Activated CD4-positive, alpha-beta T cell treated with anti-CD3 and anti-CD28 coated beads, Interleukin-2, amount 50 U/mL, for 4 hours (primary cell): Measurements from ENCODE around the gene SCAMP2.

Experiments used
- DNase-seq, 2 experiments: peaks; one replicate each; pipeline ENCODE4 v3.0.0-alpha.2; 2020

The SCAMP2 gene

DNA sequence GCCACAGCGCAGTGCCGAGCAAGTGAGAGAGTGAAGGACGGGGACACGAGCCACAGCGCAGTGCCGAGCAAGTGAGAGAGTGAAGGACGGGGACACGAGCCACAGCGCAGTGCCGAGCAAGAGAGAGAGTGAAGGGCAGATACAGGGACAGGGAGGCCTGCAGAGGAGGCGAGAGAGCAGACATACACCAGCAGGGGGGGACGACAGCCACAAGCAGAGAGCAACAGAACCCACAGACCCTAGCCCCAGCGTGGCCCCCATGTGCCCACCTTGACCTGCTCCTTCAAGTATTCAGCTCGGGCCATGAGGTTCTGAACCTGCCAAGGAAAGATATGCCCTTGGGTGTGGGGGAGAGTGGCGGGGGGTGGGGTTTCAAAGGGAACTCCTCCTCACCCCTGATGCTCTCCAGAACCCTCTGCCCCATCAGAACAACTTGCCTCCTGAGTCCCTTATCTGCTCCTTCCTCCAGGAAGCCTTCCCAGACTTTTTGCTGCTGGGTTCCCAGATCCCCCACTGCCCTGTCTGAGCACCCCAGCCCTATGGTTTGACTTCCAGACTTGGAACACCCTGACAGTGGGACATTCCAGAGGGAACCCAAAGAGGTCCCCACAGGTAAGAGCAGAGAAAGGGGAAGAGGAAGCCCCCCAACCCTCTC, 35.6 kb downstream of the SCAMP2 start:
- no peak for DNase-seq

- DNase-seq, result no peak
Measured at GRCh38 chr15:74836846-74837245, 36.3 kb downstream of the SCAMP2 start.

GRCh38 chr15:74835312-74835823, 37.8 kb downstream of the SCAMP2 start:
- peak; percentile 35 to 37 for DNase-seq

DNA sequence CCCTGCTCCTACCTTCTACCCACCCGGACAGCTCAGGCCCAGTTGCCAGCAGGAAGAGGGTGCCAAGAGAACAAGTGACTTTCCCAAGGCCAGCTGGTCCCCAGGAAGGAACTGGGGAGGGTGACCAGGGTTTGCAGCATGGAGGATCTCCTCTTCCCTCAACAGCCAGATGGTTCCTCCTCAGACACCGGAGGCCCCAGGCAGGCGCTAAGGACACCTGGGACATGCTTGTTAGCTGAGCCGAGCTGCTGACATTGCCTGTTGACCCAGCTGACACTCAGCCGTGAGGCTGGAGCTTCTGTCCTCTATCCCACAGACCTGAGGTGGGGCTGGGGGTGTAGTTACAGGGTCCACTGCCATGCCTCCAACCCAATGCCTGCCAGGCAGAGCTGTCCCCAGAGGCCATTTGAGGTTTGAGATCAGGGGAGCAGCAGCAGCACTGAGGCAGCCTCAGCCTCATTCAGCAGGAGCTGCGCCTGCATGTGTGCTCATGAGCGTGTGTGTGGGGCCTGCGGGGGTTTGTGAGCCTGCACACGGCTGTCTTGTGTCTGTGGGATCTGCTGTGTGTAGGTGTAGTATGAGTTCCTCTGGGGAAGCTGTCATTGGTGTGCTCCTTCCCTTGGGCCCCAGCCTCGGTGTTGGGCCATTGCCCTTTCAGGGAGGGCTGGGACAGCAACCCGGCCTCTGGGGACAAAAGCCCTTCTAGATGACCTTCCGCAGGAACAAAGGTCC, 39.6 kb downstream of the SCAMP2 start:
- DNase-seq, result no peak

GRCh38 chr15:74832826-74833225, 40.3 kb downstream of the SCAMP2 start:
- DNase-seq, result no peak

DNA sequence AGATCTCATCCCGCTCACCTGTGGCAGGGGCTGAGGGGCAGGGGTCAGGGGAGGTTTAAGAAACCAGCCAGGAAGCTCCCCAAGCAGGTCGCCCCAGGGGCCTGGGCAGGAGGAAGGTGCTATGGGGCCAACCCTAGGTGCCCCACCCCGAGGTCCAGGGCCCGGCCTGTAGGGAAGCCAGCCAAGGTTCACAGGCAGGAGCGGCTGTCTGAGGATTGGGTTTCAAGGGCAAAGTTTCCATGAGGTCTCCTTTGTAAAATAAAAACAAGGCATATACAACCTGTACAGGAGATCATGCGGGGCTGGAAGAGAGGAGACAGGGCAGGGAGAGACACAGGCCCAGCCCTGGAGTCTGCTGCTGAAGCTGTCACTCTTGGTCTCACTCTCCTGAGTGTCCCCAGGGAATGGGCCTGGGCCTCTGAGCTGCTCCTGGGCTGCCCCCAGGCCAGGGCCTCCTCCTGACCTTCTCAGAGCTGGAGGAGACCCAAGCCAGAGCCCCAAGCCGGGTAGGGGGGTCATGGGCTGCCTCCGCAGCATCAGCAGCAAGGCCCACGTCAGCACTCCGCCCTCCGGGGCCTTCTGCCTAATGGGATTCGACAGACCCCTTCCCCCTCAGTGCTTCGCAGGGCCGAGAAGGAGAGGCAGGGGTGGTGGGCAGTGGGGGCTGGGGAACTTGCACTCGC, 41.2 kb downstream of the SCAMP2 start:
- DNase-seq, result no peak

GRCh38 chr15:74830868-74831267, 42.3 kb downstream of the SCAMP2 start:
- no peak for DNase-seq

DNA sequence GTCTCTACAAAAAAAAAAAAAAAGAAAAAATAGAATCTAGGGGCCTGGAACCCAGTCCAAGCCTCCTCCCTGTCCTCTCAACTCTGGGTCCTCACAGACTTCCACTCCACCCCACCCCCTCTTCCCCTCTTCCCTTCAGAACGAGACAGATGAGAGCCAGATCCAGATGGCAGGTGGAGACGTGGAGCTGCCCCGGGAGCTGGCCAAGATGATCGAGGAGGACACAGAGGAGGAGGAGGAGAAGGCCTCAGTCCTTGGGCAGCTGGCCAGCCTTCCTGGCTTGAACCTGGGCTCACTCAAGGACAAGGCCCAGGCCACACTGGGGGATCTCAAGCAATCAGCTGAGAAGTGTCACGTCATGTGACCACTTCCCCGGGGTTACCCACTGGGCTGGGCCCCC, 43.2 kb downstream of the SCAMP2 start:
- no peak for DNase-seq

GRCh38 chr15:74829486-74829885, 43.7 kb downstream of the SCAMP2 start:
- DNase-seq, result no peak

DNA sequence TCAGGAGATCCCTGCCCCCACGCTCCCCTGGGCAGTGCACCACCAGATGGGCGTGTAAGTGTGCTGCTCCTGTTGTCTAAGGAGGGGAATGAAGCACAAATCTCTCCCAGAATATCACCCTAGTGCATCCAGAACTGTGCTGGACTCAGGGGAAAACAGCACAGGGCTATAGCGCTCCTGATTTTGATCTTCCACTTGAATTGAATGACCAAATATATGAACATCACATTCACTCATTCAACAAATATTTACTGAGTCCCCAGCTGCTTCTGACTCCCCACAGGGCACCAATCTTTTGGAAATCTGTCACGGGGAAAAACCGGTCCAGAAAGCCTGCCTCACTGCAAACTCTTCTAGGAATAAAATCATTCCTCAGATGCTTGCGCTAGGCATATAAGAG, 44.3 kb downstream of the SCAMP2 start:
- DNase-seq, result no peak

GRCh38 chr15:74827614-74828013, 45.6 kb downstream of the SCAMP2 start:
- no peak for DNase-seq

GRCh38 chr15:74826921-74827320, 46.2 kb downstream of the SCAMP2 start:
- DNase-seq, result no peak

- DNase-seq, result peak; percentile 22 to 23
Measured at GRCh38 chr15:74826364-74826819, 46.8 kb downstream of the SCAMP2 start, which contains the start of gene CPLX3. Gene CPLX3, plus strand, starts transcription at chr15:74826627. Its CDS starts 77 bp downstream, at chr15:74826704.

GRCh38 chr15:74825866-74826265, 47.3 kb downstream of the SCAMP2 start:
- DNase-seq, result no peak

DNA sequence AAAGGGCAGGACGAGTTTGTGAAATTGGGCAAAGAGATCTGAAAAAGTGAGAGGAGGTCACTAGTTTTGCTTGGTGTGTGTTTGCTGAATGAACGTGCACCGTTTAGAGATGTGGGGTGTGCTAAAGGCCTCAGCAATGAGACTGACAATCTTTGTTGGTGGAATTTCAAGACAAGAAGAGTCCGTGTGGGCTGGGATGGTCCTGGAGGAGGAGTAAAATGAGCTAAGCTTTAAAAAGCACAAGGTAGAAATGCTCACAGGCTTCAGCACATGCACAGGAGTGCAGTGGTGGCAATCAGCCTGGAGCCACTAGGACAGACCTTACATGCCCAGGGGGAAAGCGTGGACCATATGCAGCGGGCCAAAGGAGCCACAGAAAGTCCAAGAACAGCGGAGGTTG, 48.2 kb downstream of the SCAMP2 start:
- DNase-seq, result no peak

DNA sequence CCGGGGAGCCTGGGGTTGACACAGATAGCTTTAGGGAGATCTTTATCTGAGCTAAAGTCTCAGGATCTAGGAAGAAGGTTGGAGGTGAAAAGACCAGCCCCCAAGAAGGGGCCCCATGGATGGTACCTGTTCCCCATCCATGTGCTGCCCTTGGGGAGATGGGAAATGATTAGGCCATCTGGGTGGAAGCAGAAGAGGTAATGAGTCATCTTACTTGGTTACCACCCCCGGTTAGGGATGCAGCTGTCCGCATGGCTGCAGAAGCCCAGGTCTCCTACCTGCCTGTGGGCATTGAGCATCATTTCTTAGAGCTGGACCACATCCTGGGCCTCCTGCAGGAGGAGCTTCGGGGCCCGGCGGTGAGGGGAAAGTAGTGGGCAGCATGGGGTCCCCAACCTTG, 49.8 kb downstream of the SCAMP2 start:
- no peak for DNase-seq

DNA sequence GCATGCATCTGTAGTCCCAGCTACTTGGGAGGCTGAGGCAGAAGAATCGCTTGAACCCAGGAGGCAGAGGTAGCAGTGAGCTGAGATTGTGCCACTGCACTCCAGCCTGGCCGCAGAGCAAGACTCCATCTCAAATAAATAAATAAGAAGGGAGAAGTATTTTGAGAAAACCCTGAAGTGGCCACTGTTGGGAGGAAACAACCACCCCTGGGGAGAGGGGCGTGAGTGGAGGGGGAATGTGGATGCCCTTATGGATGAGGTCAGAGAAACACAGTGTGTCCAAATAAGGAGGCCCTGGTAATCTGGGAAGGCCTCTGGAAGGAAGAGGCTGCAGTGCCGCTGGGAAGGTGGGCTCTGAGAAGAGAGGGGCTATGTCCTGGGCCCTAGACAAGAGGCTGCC, 50.9 kb downstream of the SCAMP2 start:
- no peak for DNase-seq

DNA sequence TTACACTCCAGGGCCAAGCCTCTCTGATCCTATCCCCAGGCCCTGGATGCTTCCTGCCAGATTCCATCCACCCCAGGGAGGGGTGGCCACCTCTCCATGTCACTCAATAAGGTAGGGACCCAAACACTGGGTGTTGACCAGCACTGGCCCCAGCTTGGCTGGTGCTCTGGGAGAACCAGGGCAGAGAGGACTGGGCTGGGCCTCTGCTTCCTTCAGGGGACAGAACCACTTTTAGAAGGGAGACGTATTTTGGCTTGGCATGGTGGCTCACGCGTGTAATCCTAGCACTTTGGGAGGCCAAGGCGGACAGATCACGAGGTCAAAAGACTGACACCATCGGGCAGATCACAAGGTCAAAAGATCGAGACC, 51.4 kb downstream of the SCAMP2 start:
- DNase-seq, result no peak

DNA sequence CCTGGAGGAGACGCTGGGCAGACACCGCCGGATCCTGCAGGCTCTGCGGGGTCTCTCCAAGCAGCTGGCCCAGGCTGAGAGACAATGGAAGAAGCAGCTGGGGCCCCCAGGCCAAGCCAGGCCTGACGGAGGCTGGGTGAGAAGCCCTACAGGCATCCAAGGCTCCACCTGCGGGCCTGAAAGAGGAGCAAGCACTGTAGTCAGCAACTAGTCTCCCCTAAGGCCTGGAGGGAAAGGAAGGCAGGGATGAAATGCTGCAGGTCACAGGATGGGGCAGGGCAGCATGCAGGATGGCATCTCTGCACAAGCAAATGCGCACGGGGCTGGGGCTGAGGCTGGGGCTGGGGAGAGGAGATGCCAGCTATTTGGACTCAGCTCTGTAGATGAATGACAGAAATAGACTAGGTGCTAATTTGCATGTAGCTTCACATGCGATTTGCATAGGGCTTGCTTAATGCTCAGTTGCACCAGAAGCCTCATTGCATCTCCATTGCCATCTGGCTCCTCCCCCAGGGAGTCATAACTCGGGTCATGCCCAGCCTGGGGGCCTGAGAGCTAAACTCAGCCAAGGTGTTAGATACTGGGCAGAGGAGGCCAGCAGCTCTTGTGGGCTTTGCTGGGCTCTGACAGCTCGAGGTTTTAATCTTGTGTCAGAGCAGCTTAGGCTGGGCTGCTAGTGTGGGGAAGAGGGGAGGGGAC, 51.9 kb downstream of the SCAMP2 start:
- no peak for DNase-seq

- DNase-seq, result no peak
Measured at GRCh38 chr15:74820056-74820455, 53.1 kb downstream of the SCAMP2 start.

- no peak for DNase-seq
Measured at GRCh38 chr15:74817370-74817737, 55.8 kb downstream of the SCAMP2 start.

GRCh38 chr15:74816624-74817369, 56.4 kb downstream of the SCAMP2 start:
- DNase-seq, result no peak
